Chondrocyte (in vitro differentiated cells): ENCODE measurements around the gene PRCD. TPM values are rescaled to one million over a fixed set of nuclear protein-coding genes. Genes with fewer than 3 reads are reported as not detected.

ENCODE experiments used
- DNase-seq: peaks from one replicate; pipeline ENCODE4 v3.0.0; 2021; ENCODE audit warnings: mixed read lengths, low spot score
- H3K27ac Mint-ChIP-seq: one replicate; pipeline ENCODE4 v1.8.0; 2021; ENCODE audit warnings: mild to moderate bottlenecking, moderate library complexity, mixed read lengths; ENCODE audit not compliant: unreplicated experiment
- H3K27me3 Mint-ChIP-seq: 2 replicates; pipeline ENCODE4 v1.8.0; 2021; ENCODE audit warnings: low read depth, mixed read lengths
- H3K36me3 Mint-ChIP-seq: 2 replicates; pipeline ENCODE4 v1.8.0; 2021; ENCODE audit warnings: low read depth, mixed read lengths
- H3K4me1 Mint-ChIP-seq: 2 replicates; pipeline ENCODE4 v1.8.0; 2021; ENCODE audit warnings: low read depth, mild to moderate bottlenecking, mixed read lengths
- H3K4me3 Mint-ChIP-seq: one replicate; pipeline ENCODE4 v1.8.0; 2021; ENCODE audit warnings: mild to moderate bottlenecking, moderate library complexity, mixed read lengths; ENCODE audit not compliant: unreplicated experiment
- H3K9me3 Mint-ChIP-seq: 2 replicates; pipeline ENCODE4 v1.8.0; 2021; ENCODE audit warnings: low read depth, mixed read lengths
- CTCF ChIP-seq: fragments of 200-600 bp; sonication (generic); IDR thresholded peaks from 2 replicates; pipeline ENCODE4 v1.5.0; 2021; ENCODE audit warnings: antibody characterized with exemption, mild to moderate bottlenecking, moderate library complexity
- total RNA-seq: library from RNA; stranded (reverse); gene quantifications from 3 replicates; pipeline ENCODE4 v1.2.1, GENCODE V29; 2021

Gene PRCD
- total RNA-seq, 1 donor from 2014 or later, result 0.55 TPM

GRCh38 chr17:76565728-76566612 is 26.1 kb downstream of the PRCD start:
- peak overlapping the region; percentile 13 for H3K27ac Mint-ChIP-seq
- TF ChIP-seq CTCF, result no peak
- peaks cover 14% of the 10 kb centered on the region for H3K36me3 Mint-ChIP-seq
- no peaks in the 10 kb centered on the region for H3K9me3 Mint-ChIP-seq
- no peak for DNase-seq
- no peaks in the 10 kb centered on the region for H3K27me3 Mint-ChIP-seq
- H3K4me3 Mint-ChIP-seq, result no peak overlapping the region
- peaks cover 20% of the 10 kb centered on the region for H3K4me1 Mint-ChIP-seq

GRCh38 chr17:76566613-76566943 is 26.7 kb downstream of the PRCD start:
- no peaks in the 10 kb centered on the region for H3K9me3 Mint-ChIP-seq
- H3K36me3 Mint-ChIP-seq, result peaks cover 13% of the 10 kb centered on the region
- TF ChIP-seq CTCF, result no peak
- H3K27ac Mint-ChIP-seq, result no peak overlapping the region
- peaks cover 16% of the 10 kb centered on the region for H3K4me1 Mint-ChIP-seq
- no peak overlapping the region for H3K4me3 Mint-ChIP-seq
- DNase-seq, result no peak
- no peaks in the 10 kb centered on the region for H3K27me3 Mint-ChIP-seq

GRCh38 chr17:76566988-76567431 is 27.2 kb downstream of the PRCD start:
- no peak for TF ChIP-seq CTCF
- no peak for DNase-seq
- Mint-ChIP-seq H3K27me3 (no peaks in the 10 kb centered on the region), H3K9me3 (no peaks in the 10 kb centered on the region), H3K36me3 (peaks cover 9% of the 10 kb centered on the region), H3K4me3 (no peak overlapping the region), H3K27ac (no peak overlapping the region), H3K4me1 (peaks cover 12% of the 10 kb centered on the region)

GRCh38 chr17:76567634-76568432 is 28.0 kb downstream of the PRCD start:
- H3K36me3 Mint-ChIP-seq, result peaks cover 8% of the 10 kb centered on the region
- H3K27ac Mint-ChIP-seq, result no peak overlapping the region
- no peaks in the 10 kb centered on the region for H3K9me3 Mint-ChIP-seq
- no peak for DNase-seq
- no peaks in the 10 kb centered on the region for H3K27me3 Mint-ChIP-seq
- no peak for TF ChIP-seq CTCF
- H3K4me1 Mint-ChIP-seq, result peaks cover 11% of the 10 kb centered on the region
- H3K4me3 Mint-ChIP-seq, result no peak overlapping the region

- H3K9me3 Mint-ChIP-seq, result no peaks in the 10 kb centered on the region
- H3K36me3 Mint-ChIP-seq, result peaks cover 4% of the 10 kb centered on the region
- no peak overlapping the region for H3K4me3 Mint-ChIP-seq
- H3K4me1 Mint-ChIP-seq, result peaks cover 9% of the 10 kb centered on the region
- H3K27ac Mint-ChIP-seq, result no peak overlapping the region
- TF ChIP-seq CTCF, result no peak
- no peaks in the 10 kb centered on the region for H3K27me3 Mint-ChIP-seq
- no peak for DNase-seq
Measured at GRCh38 chr17:76568811-76569221, 29.0 kb downstream of the PRCD start.
